Measurements from ENCODE around the gene HSPA12B. TPM values are rescaled to one million over a fixed set of nuclear protein-coding genes. Genes with fewer than 3 reads are reported as not detected.

Gene HSPA12B
- total RNA-seq, 1 experiment from 2014 or later, result 6.3 TPM

GRCh38 chr20:3764659-3765058 is 32.2 kb downstream of the HSPA12B start:
- no peaks in the 10 kb centered on the region for H3K9me3 Mint-ChIP-seq
- no peak for ATAC-seq
- POLR2A ChIA-PET, result no interaction called here
- no peak overlapping the region for H3K4me3 Mint-ChIP-seq
- H3K36me3 Mint-ChIP-seq, result peaks cover 3% of the 10 kb centered on the region
- TF ChIP-seq ZNF219 (CRISPR knock-in tag; IDR thresholded peaks at IDR 0.05; ENCODE audit: borderline replicate concordance), result no peak
- CTCF ChIA-PET, result interaction anchor here (8.1 kb wide), 1 partner anchor 13 kb away, joined by 195 read pairs; no protein-coding TSS in a partner anchor
- no peaks in the 10 kb centered on the region; the same call in 1 of the 2 replicates for H3K27me3 Mint-ChIP-seq (ENCODE audit: low read depth)
- H3K27ac Mint-ChIP-seq, result no peak overlapping the region
- DNase-seq (ENCODE audit: low spot score), result no peak
- H3K4me1 Mint-ChIP-seq, result peaks cover 22% of the 10 kb centered on the region

- TF ChIP-seq ZNF138 (CRISPR knock-in tag; conservative IDR thresholded peaks at IDR 0.05) (no peak), GRHL2 (CRISPR knock-in tag; IDR thresholded peaks at IDR 0.05; ENCODE audit: insufficient replicate concordance, severe bottlenecking) (no peak), E2F4 (CRISPR knock-in tag; IDR thresholded peaks at IDR 0.05; ENCODE audit: borderline replicate concordance, low read depth) (no peak), ATF3 (CRISPR knock-in tag; conservative IDR thresholded peaks at IDR 0.05) (no peak), SMAD4 (CRISPR knock-in tag; IDR thresholded peaks at IDR 0.05) (no peak), MLX (CRISPR knock-in tag; IDR thresholded peaks at IDR 0.05) (no peak), ATF6 (CRISPR knock-in tag; IDR thresholded peaks at IDR 0.05) (no peak), NR3C1 (CRISPR knock-in tag; conservative IDR thresholded peaks at IDR 0.05; ENCODE audit: low read depth) (no peak)
- no peak for ATAC-seq
- Mint-ChIP-seq H3K9me3 (no peaks in the 10 kb centered on the region), H3K27me3 (ENCODE audit: low read depth) (no peaks in the 10 kb centered on the region; the same call in 1 of the 2 replicates), H3K27ac (no peak overlapping the region), H3K4me1 (peaks cover 22% of the 10 kb centered on the region), H3K4me3 (peak overlapping the region; percentile 94), H3K36me3 (peaks cover 3% of the 10 kb centered on the region)
- ChIA-PET CTCF (interaction anchor here (1.2 to 8.1 kb wide), 2 partner anchors 14 to 16 kb away, joined by 3 to 195 read pairs; partner anchors contain the start of gene SPEF1), POLR2A (no interaction called here)
- DNase-seq (ENCODE audit: low spot score), result no peak
Measured at GRCh38 chr20:3765171-3765882, 32.8 kb downstream of the HSPA12B start.

- ChIA-PET POLR2A (no interaction called here), CTCF (interaction anchor here (1.2 to 8.1 kb wide), 9 partner anchors 10 to 319 kb away, joined by 3 to 195 read pairs (median 16); partner anchors contain the start of gene SPEF1)
- Mint-ChIP-seq H3K9me3 (no peaks in the 10 kb centered on the region), H3K27ac (no peak overlapping the region), H3K36me3 (peaks cover 1% of the 10 kb centered on the region), H3K4me3 (peak overlapping the region; percentile 94), H3K27me3 (ENCODE audit: low read depth) (peaks cover 1% of the 10 kb centered on the region), H3K4me1 (peaks cover 19% of the 10 kb centered on the region)
- ATAC-seq (no peak), DNase-seq (ENCODE audit: low spot score) (no peak)
- TF ChIP-seq ESRRA (CRISPR knock-in tag; IDR thresholded peaks at IDR 0.05; ENCODE audit: borderline replicate concordance), result no peak
- TF ChIP-seq TEAD4 (CRISPR knock-in tag; IDR thresholded peaks at IDR 0.05), result no peak
- TF ChIP-seq ZNF263 (CRISPR knock-in tag; IDR thresholded peaks at IDR 0.05; ENCODE audit: low read depth), result no peak
- TF ChIP-seq ZNF219 (CRISPR knock-in tag; IDR thresholded peaks at IDR 0.05; ENCODE audit: borderline replicate concordance), result no peak
- no peak for TF ChIP-seq USF2 (CRISPR knock-in tag; IDR thresholded peaks at IDR 0.05)
- TF ChIP-seq PRDM15 (CRISPR knock-in tag; IDR thresholded peaks at IDR 0.05), result no peak
- TF ChIP-seq ZNF416 (CRISPR knock-in tag; IDR thresholded peaks at IDR 0.05), result no peak
- no peak for TF ChIP-seq TEAD1 (CRISPR knock-in tag; IDR thresholded peaks at IDR 0.05)
- no peak for TF ChIP-seq FOXJ3 (CRISPR knock-in tag; IDR thresholded peaks at IDR 0.05; ENCODE audit: borderline replicate concordance)
Measured at GRCh38 chr20:3766422-3767109, 34.1 kb downstream of the HSPA12B start.
